Measurements from ENCODE around the gene TOP1. TPM values are rescaled to one million over a fixed set of nuclear protein-coding genes. Genes with fewer than 3 reads are reported as not detected.

The TOP1 gene
- total RNA-seq, 6 experiments from 2014 or later: 17.3 to 29.7 (median 25.5) TPM

GRCh38 chr20:41119614-41120561 is 91.3 kb downstream of the TOP1 start:
- 65% methylated on average over 7 of the region's 7 CpGs for WGBS (ENCODE audit: insufficient coverage, low coverage, low lambda C conversion rate, missing lambda C conversion rate)
- intact Hi-C loops (cut with DNase I): no loop called here
- ATAC-seq (peak in 3 of 4 donors; percentile 12 to 62 (median 58)), DNase-seq (no peak)
- H3K27me3 ChIP-seq: no peaks in the 10 kb centered on the region
- H3K4me3 ChIP-seq: no peak overlapping the region
- no peak overlapping the region for H3K27ac ChIP-seq
- TF ChIP-seq POLR2A (IDR thresholded peaks at IDR 0.05): no peak
- TF ChIP-seq, protein P1, sequence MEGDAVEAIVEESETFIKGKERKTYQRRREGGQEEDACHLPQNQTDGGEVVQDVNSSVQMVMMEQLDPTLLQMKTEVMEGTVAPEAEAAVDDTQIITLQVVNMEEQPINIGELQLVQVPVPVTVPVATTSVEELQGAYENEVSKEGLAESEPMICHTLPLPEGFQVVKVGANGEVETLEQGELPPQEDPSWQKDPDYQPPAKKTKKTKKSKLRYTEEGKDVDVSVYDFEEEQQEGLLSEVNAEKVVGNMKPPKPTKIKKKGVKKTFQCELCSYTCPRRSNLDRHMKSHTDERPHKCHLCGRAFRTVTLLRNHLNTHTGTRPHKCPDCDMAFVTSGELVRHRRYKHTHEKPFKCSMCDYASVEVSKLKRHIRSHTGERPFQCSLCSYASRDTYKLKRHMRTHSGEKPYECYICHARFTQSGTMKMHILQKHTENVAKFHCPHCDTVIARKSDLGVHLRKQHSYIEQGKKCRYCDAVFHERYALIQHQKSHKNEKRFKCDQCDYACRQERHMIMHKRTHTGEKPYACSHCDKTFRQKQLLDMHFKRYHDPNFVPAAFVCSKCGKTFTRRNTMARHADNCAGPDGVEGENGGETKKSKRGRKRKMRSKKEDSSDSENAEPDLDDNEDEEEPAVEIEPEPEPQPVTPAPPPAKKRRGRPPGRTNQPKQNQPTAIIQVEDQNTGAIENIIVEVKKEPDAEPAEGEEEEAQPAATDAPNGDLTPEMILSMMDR (IDR thresholded peaks at IDR 0.05): no peak
- H3K36me3 ChIP-seq: peaks cover 3 to 79% (median 49%) of the 10 kb centered on the region in 4 donors
- no peaks in the 10 kb centered on the region for H3K9me3 ChIP-seq
- peaks cover 0 to 6% (median 0%) of the 10 kb centered on the region in 4 donors for H3K4me1 ChIP-seq

GRCh38 chr20:41121399-41121798 is 92.8 kb downstream of the TOP1 start:
- H3K4me3 ChIP-seq: no peak overlapping the region
- no peaks in the 10 kb centered on the region for H3K27me3 ChIP-seq
- H3K9me3 ChIP-seq: no peaks in the 10 kb centered on the region
- ATAC-seq: no peak
- H3K4me1 ChIP-seq: peaks cover 0 to 17% (median 0%) of the 10 kb centered on the region in 4 donors
- no peak for DNase-seq
- intact Hi-C loops (cut with DNase I): no loop called here
- WGBS (ENCODE audit: insufficient coverage, low coverage, low lambda C conversion rate, missing lambda C conversion rate): 91% methylated on average over 3 of the region's 3 CpGs
- no peak overlapping the region for H3K27ac ChIP-seq
- H3K36me3 ChIP-seq: peaks cover 3 to 64% (median 36%) of the 10 kb centered on the region in 4 donors
- no peak for TF ChIP-seq POLR2A (IDR thresholded peaks at IDR 0.05)
- TF ChIP-seq, protein P1 (IDR thresholded peaks at IDR 0.05): no peak

DNA sequence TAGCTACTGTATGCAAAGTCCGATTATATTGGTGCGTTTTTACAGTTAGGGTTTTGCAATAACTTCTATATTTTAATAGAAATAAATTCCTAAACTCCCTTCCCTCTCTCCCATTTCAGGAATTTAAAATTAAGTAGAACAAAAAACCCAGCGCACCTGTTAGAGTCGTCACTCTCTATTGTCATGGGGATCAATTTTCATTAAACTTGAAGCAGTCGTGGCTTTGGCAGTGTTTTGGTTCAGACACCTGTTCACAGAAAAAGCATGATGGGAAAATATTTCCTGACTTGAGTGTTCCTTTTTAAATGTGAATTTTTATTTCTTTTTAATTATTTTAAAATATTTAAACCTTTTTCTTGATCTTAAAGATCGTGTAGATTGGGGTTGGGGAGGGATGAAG is 95.0 kb downstream of the TOP1 start:
- Histone ChIP-seq H3K9me3 (no peaks in the 10 kb centered on the region), H3K4me3 (no peak overlapping the region), H3K27ac (no peak overlapping the region), H3K4me1 (peaks cover 0 to 17% (median 0%) of the 10 kb centered on the region in 4 donors), H3K36me3 (peaks cover 0 to 44% (median 23%) of the 10 kb centered on the region in 4 donors), H3K27me3 (no peaks in the 10 kb centered on the region)
- no peak for ATAC-seq
- 85% methylated on average over 6 of the region's 6 CpGs for WGBS (ENCODE audit: insufficient coverage, low coverage, low lambda C conversion rate, missing lambda C conversion rate)
- DNase-seq: no peak
- intact Hi-C loops (cut with DNase I): no loop called here
- TF ChIP-seq, protein P1 (IDR thresholded peaks at IDR 0.05): no peak
- TF ChIP-seq POLR2A (IDR thresholded peaks at IDR 0.05): no peak

- H3K9me3 ChIP-seq: no peaks in the 10 kb centered on the region
- TF ChIP-seq, protein P1 (IDR thresholded peaks at IDR 0.05): no peak
- TF ChIP-seq POLR2A (IDR thresholded peaks at IDR 0.05): no peak
- peaks cover 0 to 15% (median 0%) of the 10 kb centered on the region in 4 donors for H3K4me1 ChIP-seq
- no peak overlapping the region for H3K4me3 ChIP-seq
- no peaks in the 10 kb centered on the region for H3K27me3 ChIP-seq
- DNase-seq: no peak
- no peak overlapping the region for H3K27ac ChIP-seq
- H3K36me3 ChIP-seq: peaks cover 0 to 42% (median 21%) of the 10 kb centered on the region in 4 donors
- peak in 2 of 4 donors; percentile 16 to 40 for ATAC-seq
- intact Hi-C loops (cut with DNase I): no loop called here
- 71% methylated on average over 3 of the region's 3 CpGs for WGBS (ENCODE audit: insufficient coverage, low coverage, low lambda C conversion rate, missing lambda C conversion rate)
Measured at GRCh38 chr20:41124451-41125094, 96.0 kb downstream of the TOP1 start.

Data from right lobe of liver (tissue), 6 donors.